H1 (cell line): Measurements from ENCODE around the gene PLXNB1.

Experiments used
- BRCA1 ChIP-seq: IDR thresholded peaks from 2 replicates; pipeline ENCODE4 v1.6.1; 2012; ENCODE audit warnings: low read depth, low read length, improper control_type of control experiment
- EP300 ChIP-seq, 2 experiments: IDR thresholded peaks; 1 replicate in 1 of 2; 2 replicates in 1 of 2; pipeline ENCODE4 v1.6.1; 2011 to 2012; ENCODE audit warnings: low read depth in 2 of 2, low read length in 2 of 2, mild to moderate bottlenecking in 2 of 2, borderline replicate concordance in 1 of 2, inconsistent platforms in 1 of 2, moderate library complexity in 1 of 2
- JUND ChIP-seq: IDR thresholded peaks from 2 replicates; pipeline ENCODE4 v1.6.1; 2011; ENCODE audit warnings: mild to moderate bottlenecking, improper control_type of control experiment, low read length
- KDM1A ChIP-seq: fragments of 200-600, 300-600 bp; sonication (generic); IDR thresholded peaks from 2 replicates; pipeline ENCODE4 v1.7.1; 2016; ENCODE audit warnings: mild to moderate bottlenecking, low read length, borderline replicate concordance
- POLR2A ChIP-seq, 2 experiments: IDR thresholded peaks; 1 replicate in 1 of 2; 2 replicates in 1 of 2; pipeline ENCODE4 v1.6.1; 2011; ENCODE audit warnings: low read depth in 2 of 2, low read length in 2 of 2, mild to moderate bottlenecking in 2 of 2; ENCODE audit errors: control extremely low read depth in 1 of 2
- TBP ChIP-seq: IDR thresholded peaks from 2 replicates; pipeline ENCODE4 v1.6.1; 2011; ENCODE audit warnings: low read depth, low read length, improper control_type of control experiment
- TEAD4 ChIP-seq: IDR thresholded peaks from 2 replicates; pipeline ENCODE4 v1.6.1; 2012; ENCODE audit warnings: low read depth, low read length, inconsistent platforms, mixed read lengths
- TF ChIP-seq, protein P1 (sequence below), 3 experiments: IDR thresholded peaks; 1 replicate in 2 of 3; 2 replicates in 1 of 3; pipeline versions ENCODE4 v1.5.1 to v1.6.1; 2011; ENCODE audit warnings: low read length in 3 of 3, mild to moderate bottlenecking in 3 of 3, inconsistent platforms in 2 of 3, low read depth in 1 of 3, moderate library complexity in 1 of 3; ENCODE audit not compliant: insufficient read depth in 1 of 3; ENCODE audit errors: control extremely low read depth in 1 of 3
- TF ChIP-seq, protein P2 (sequence below): IDR thresholded peaks from 2 replicates; pipeline ENCODE4 v1.6.1; 2011; ENCODE audit warnings: low read depth, mild to moderate bottlenecking, low read length; ENCODE audit not compliant: insufficient read depth

GRCh38 chr3:48440590-48440958 lies 10.7 kb upstream of the PLXNB1 start:
- TF ChIP-seq TEAD4 (no peak), TBP (no peak), POLR2A (IDR thresholded peaks at IDR 0.05; ENCODE audit: control extremely low read depth in 1 of 2, low read depth in 2 of 2, low read length in 2 of 2) (no peak), KDM1A (no peak), EP300 (IDR thresholded peaks at IDR 0.05; ENCODE audit: borderline replicate concordance in 1 of 2, low read depth in 2 of 2, low read length in 2 of 2) (no peak), JUND (no peak), BRCA1 (no peak)
- TF ChIP-seq, protein P1, sequence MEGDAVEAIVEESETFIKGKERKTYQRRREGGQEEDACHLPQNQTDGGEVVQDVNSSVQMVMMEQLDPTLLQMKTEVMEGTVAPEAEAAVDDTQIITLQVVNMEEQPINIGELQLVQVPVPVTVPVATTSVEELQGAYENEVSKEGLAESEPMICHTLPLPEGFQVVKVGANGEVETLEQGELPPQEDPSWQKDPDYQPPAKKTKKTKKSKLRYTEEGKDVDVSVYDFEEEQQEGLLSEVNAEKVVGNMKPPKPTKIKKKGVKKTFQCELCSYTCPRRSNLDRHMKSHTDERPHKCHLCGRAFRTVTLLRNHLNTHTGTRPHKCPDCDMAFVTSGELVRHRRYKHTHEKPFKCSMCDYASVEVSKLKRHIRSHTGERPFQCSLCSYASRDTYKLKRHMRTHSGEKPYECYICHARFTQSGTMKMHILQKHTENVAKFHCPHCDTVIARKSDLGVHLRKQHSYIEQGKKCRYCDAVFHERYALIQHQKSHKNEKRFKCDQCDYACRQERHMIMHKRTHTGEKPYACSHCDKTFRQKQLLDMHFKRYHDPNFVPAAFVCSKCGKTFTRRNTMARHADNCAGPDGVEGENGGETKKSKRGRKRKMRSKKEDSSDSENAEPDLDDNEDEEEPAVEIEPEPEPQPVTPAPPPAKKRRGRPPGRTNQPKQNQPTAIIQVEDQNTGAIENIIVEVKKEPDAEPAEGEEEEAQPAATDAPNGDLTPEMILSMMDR (IDR thresholded peaks at IDR 0.05; ENCODE audit: control extremely low read depth in 1 of 3, insufficient read depth in 1 of 3, low read depth in 1 of 3, low read length in 3 of 3), result no peak
- TF ChIP-seq, protein P2, sequence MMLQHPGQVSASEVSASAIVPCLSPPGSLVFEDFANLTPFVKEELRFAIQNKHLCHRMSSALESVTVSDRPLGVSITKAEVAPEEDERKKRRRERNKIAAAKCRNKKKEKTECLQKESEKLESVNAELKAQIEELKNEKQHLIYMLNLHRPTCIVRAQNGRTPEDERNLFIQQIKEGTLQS, result no peak
